Chondrocyte (in vitro differentiated cells): ENCODE results near the gene RNF121. TPM values are rescaled to one million over a fixed set of nuclear protein-coding genes. Genes with fewer than 3 reads are reported as not detected.
A peak's percentile ranks its signal among the peaks of the same experiment; 100 is the strongest.

Source experiments
- DNase-seq: peaks from one replicate; pipeline ENCODE4 v3.0.0; 2021; ENCODE audit warnings: mixed read lengths, low spot score
- H3K27ac Mint-ChIP-seq: one replicate; pipeline ENCODE4 v1.8.0; 2021; ENCODE audit warnings: mild to moderate bottlenecking, moderate library complexity, mixed read lengths; ENCODE audit not compliant: unreplicated experiment
- H3K27me3 Mint-ChIP-seq: 2 replicates; pipeline ENCODE4 v1.8.0; 2021; ENCODE audit warnings: low read depth, mixed read lengths
- H3K36me3 Mint-ChIP-seq: 2 replicates; pipeline ENCODE4 v1.8.0; 2021; ENCODE audit warnings: low read depth, mixed read lengths
- H3K4me1 Mint-ChIP-seq: 2 replicates; pipeline ENCODE4 v1.8.0; 2021; ENCODE audit warnings: low read depth, mild to moderate bottlenecking, mixed read lengths
- H3K4me3 Mint-ChIP-seq: one replicate; pipeline ENCODE4 v1.8.0; 2021; ENCODE audit warnings: mild to moderate bottlenecking, moderate library complexity, mixed read lengths; ENCODE audit not compliant: unreplicated experiment
- H3K9me3 Mint-ChIP-seq: 2 replicates; pipeline ENCODE4 v1.8.0; 2021; ENCODE audit warnings: low read depth, mixed read lengths
- total RNA-seq: library from RNA; stranded (reverse); gene quantifications from 3 replicates; pipeline ENCODE4 v1.2.1, GENCODE V29; 2021
- TF ChIP-seq, protein P1 (sequence below): fragments of 200-600 bp; sonication (generic); IDR thresholded peaks from 2 replicates; pipeline ENCODE4 v1.5.0; 2021; ENCODE audit warnings: antibody characterized with exemption, mild to moderate bottlenecking, moderate library complexity

RNF121 gene
- total RNA-seq, 1 donor from 2014 or later = 64.2 TPM

GRCh38 chr11:72018171-72018570, 89.3 kb downstream of the RNF121 start:
- H3K9me3 Mint-ChIP-seq = no peaks in the 10 kb centered on the region
- DNase-seq = no peak
- no peak overlapping the region for H3K27ac Mint-ChIP-seq
- no peaks in the 10 kb centered on the region for H3K27me3 Mint-ChIP-seq
- peaks cover 6% of the 10 kb centered on the region for H3K4me1 Mint-ChIP-seq
- H3K4me3 Mint-ChIP-seq = no peak overlapping the region
- TF ChIP-seq, protein P1, sequence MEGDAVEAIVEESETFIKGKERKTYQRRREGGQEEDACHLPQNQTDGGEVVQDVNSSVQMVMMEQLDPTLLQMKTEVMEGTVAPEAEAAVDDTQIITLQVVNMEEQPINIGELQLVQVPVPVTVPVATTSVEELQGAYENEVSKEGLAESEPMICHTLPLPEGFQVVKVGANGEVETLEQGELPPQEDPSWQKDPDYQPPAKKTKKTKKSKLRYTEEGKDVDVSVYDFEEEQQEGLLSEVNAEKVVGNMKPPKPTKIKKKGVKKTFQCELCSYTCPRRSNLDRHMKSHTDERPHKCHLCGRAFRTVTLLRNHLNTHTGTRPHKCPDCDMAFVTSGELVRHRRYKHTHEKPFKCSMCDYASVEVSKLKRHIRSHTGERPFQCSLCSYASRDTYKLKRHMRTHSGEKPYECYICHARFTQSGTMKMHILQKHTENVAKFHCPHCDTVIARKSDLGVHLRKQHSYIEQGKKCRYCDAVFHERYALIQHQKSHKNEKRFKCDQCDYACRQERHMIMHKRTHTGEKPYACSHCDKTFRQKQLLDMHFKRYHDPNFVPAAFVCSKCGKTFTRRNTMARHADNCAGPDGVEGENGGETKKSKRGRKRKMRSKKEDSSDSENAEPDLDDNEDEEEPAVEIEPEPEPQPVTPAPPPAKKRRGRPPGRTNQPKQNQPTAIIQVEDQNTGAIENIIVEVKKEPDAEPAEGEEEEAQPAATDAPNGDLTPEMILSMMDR = no peak
- peaks cover 67% of the 10 kb centered on the region for H3K36me3 Mint-ChIP-seq

DNA sequence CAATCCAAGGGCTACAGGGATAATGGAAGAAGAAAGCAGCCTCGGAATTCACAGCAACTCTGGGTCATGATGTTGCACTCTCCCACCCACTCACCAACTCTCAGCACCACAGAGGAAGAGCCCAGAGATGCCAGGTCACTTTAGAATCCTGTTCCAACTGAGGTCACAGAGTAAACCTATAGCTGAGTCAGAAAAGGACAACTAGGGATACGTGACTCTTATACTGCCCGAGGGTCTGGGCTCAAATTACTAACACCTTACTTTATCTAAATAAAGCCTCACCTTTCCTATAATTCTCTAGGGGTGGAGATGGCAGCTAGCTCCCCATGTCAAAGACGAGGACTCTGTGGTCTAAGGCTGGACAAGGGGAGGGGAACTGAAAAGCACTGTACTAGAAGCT, 94.5 kb downstream of the RNF121 start:
- Mint-ChIP-seq H3K4me3 (no peak overlapping the region), H3K27me3 (no peaks in the 10 kb centered on the region), H3K9me3 (no peaks in the 10 kb centered on the region), H3K27ac (no peak overlapping the region), H3K4me1 (peaks cover 14% of the 10 kb centered on the region), H3K36me3 (peaks cover 36% of the 10 kb centered on the region)
- TF ChIP-seq, protein P1 = no peak
- no peak for DNase-seq

GRCh38 chr11:72024069-72024754, 95.4 kb downstream of the RNF121 start:
- peaks cover 30% of the 10 kb centered on the region for H3K36me3 Mint-ChIP-seq
- TF ChIP-seq, protein P1 = no peak
- H3K27me3 Mint-ChIP-seq = no peaks in the 10 kb centered on the region
- H3K4me1 Mint-ChIP-seq = peaks cover 14% of the 10 kb centered on the region
- no peaks in the 10 kb centered on the region for H3K9me3 Mint-ChIP-seq
- H3K27ac Mint-ChIP-seq = peak overlapping the region; percentile 41
- no peak for DNase-seq
- H3K4me3 Mint-ChIP-seq = no peak overlapping the region

GRCh38 chr11:72026090-72026489, 97.2 kb downstream of the RNF121 start:
- Mint-ChIP-seq H3K9me3 (no peaks in the 10 kb centered on the region), H3K27ac (peak overlapping the region; percentile 94), H3K27me3 (no peaks in the 10 kb centered on the region), H3K4me3 (no peak overlapping the region), H3K4me1 (peaks cover 24% of the 10 kb centered on the region), H3K36me3 (peaks cover 19% of the 10 kb centered on the region)
- TF ChIP-seq, protein P1 = no peak
- no peak for DNase-seq

GRCh38 chr11:72030472-72031045, 101.7 kb downstream of the RNF121 start:
- no peak overlapping the region for H3K4me3 Mint-ChIP-seq
- TF ChIP-seq, protein P1 = no peak
- H3K27ac Mint-ChIP-seq = no peak overlapping the region
- H3K27me3 Mint-ChIP-seq = no peaks in the 10 kb centered on the region
- DNase-seq = no peak
- peaks cover 18% of the 10 kb centered on the region for H3K4me1 Mint-ChIP-seq
- H3K9me3 Mint-ChIP-seq = no peaks in the 10 kb centered on the region
- peaks cover 15% of the 10 kb centered on the region for H3K36me3 Mint-ChIP-seq
